OCI-LY7 (cell line): Measurements from ENCODE around the gene NPBWR2. TPM values are rescaled to one million over a fixed set of nuclear protein-coding genes. Genes with fewer than 3 reads are reported as not detected.

Experiments
- BruUV-seq: library from RNA; stranded (reverse); fragments of 400-500 nt; replicated peaks from 2 replicates; lab custom pipeline; 2021; lab: Mats Ljungman, UMichigan
- CTCF ChIA-PET: fragments of 300-600 bp; sonication (Branson Sonifier 250); formaldehyde crosslinking; loops from one replicate; lab custom pipeline; 2022; ENCODE audit warnings: antibody characterized with exemption; ENCODE audit not compliant: unreplicated experiment; lab: Charles Lee
- POLR2A ChIA-PET: fragments of 300-600 bp; sonication (Branson Sonifier 250); formaldehyde crosslinking; loops from one replicate; lab custom pipeline; 2022; ENCODE audit warnings: antibody characterized with exemption; lab: Charles Lee
- DNase-seq: peaks from one replicate; pipeline ENCODE4 v3.0.0-alpha.2; 2015; ENCODE audit warnings: low spot score
- H2AFZ ChIP-seq: fragments of 200-600 bp; sonication (generic), shearing (Covaris generic); 2 replicates; pipeline ENCODE4 v1.6.1; 2014; ENCODE audit warnings: mild to moderate bottlenecking, antibody characterized with exemption, low read length, moderate library complexity
- H3K27ac ChIP-seq: fragments of 200-600 bp; sonication (generic); 2 replicates; pipeline ENCODE4 v1.5.1; 2014; ENCODE audit warnings: mixed run types, low read depth, mild to moderate bottlenecking, moderate library complexity, low read length, inconsistent platforms; ENCODE audit not compliant: poor library complexity, severe bottlenecking
- H3K36me3 ChIP-seq: fragments of 200-600 bp; sonication (generic); 2 replicates; pipeline ENCODE4 v1.6.1; 2014; ENCODE audit warnings: mild to moderate bottlenecking, antibody characterized with exemption, low read length, moderate library complexity, mixed read lengths; ENCODE audit not compliant: insufficient read depth
- H3K4me1 ChIP-seq: fragments of 200-600 bp; sonication (generic); 2 replicates; pipeline ENCODE4 v1.5.1; 2014; ENCODE audit warnings: mild to moderate bottlenecking, low read length; ENCODE audit not compliant: insufficient read depth, poor library complexity, severe bottlenecking
- H3K4me2 ChIP-seq: fragments of 200-600 bp; sonication (generic); 2 replicates; pipeline ENCODE4 v1.6.1; 2014; ENCODE audit warnings: mild to moderate bottlenecking, low read length
- H3K4me3 ChIP-seq: fragments of 200-600 bp; sonication (generic); 2 replicates; pipeline ENCODE4 v1.5.1; 2014; ENCODE audit warnings: mild to moderate bottlenecking, low read depth, low read length; ENCODE audit not compliant: poor library complexity, severe bottlenecking
- H3K79me2 ChIP-seq: fragments of 200-600 bp; sonication (generic); 2 replicates; pipeline ENCODE4 v1.6.1; 2016; ENCODE audit warnings: low read depth, mild to moderate bottlenecking, low read length, moderate library complexity, mixed read lengths; ENCODE audit not compliant: insufficient read depth
- H3K9me2 ChIP-seq: fragments of 200-600 bp; sonication (generic); 2 replicates; pipeline ENCODE4 v1.6.1; 2016; ENCODE audit warnings: mild to moderate bottlenecking, low read length, mixed read lengths; ENCODE audit not compliant: insufficient read depth
- H3K9me3 ChIP-seq: fragments of 200-600 bp; sonication (generic); 2 replicates; pipeline ENCODE4 v1.6.1; 2014; ENCODE audit warnings: mild to moderate bottlenecking, mixed run types, low read length, mixed read lengths
- H4K20me1 ChIP-seq: fragments of 200-600 bp; sonication (generic); 2 replicates; pipeline ENCODE4 v1.6.1; 2014; ENCODE audit warnings: mild to moderate bottlenecking, antibody characterized with exemption, low read length, moderate library complexity, mixed read lengths; ENCODE audit not compliant: insufficient read depth
- EZH2phosphoT487 ChIP-seq: fragments of 200-600 bp; sonication (generic); IDR thresholded peaks from 2 replicates; pipeline ENCODE4 v1.6.1; 2018; ENCODE audit warnings: low read depth, borderline replicate concordance, mild to moderate bottlenecking, mixed run types, antibody characterized with exemption, low read length, moderate library complexity, mixed read lengths
- intact Hi-C: fragments of 100-400 bp; cut with micrococcal nuclease; formaldehyde crosslinking; loops from one replicate; pipeline ENCODE4 v1.10.0; 2022; ENCODE audit not compliant: unreplicated experiment
- total RNA-seq, 2 experiments: library from RNA; depleted of rRNA in 1 of 2; stranded (reverse); fragments of >200 nt in 1 of 2; shearing (Covaris generic) in 1 of 2; gene quantifications; 2 replicates each; pipeline ENCODE4 v1.2.3, GENCODE V29; 2014 to 2022
- TF ChIP-seq, protein P1 (sequence below): fragments of 200-600 bp; sonication (generic); conservative IDR thresholded peaks from 2 replicates; pipeline ENCODE4 v1.5.1; 2014; ENCODE audit warnings: mild to moderate bottlenecking, antibody characterized with exemption, low read length, moderate library complexity, mixed read lengths

Gene NPBWR2
- total RNA-seq, 2 experiments from 2014 or later, result not detected

DNA sequence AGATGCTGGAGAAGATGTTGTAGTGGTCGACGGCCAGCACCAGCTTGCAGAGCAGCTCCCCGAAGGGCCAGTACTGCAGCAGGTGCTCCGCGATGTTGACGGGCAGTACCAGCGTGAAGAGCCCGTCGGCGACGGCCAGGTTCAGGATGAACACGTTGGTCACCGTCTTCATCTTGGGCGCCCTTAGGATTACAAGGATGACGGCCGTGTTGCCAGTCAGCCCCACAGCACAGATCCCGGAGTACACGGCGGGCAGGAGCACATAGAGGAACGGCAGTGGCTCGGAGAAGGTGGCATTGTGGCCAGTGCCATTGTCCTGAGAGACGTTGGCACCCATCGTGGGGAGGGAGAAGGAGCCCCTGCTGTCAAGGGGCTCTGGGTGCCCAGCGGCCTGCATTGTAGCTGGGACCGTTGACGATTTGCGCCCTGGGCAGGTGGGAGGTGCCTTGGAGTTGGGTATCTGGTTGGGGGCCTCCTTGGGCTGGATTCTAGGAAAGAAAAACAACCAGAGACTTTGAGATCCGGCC, 867 bp downstream of the NPBWR2 start:
- H3K4me3 ChIP-seq, result no peak overlapping the region
- no peaks in the 10 kb centered on the region for H3K9me3 ChIP-seq
- DNase-seq, result no peak
- ChIA-PET CTCF (no interaction called here), POLR2A (no interaction called here)
- no peaks in the 10 kb centered on the region for H4K20me1 ChIP-seq
- TF ChIP-seq EZH2phosphoT487, result no peak
- TF ChIP-seq, protein P1, sequence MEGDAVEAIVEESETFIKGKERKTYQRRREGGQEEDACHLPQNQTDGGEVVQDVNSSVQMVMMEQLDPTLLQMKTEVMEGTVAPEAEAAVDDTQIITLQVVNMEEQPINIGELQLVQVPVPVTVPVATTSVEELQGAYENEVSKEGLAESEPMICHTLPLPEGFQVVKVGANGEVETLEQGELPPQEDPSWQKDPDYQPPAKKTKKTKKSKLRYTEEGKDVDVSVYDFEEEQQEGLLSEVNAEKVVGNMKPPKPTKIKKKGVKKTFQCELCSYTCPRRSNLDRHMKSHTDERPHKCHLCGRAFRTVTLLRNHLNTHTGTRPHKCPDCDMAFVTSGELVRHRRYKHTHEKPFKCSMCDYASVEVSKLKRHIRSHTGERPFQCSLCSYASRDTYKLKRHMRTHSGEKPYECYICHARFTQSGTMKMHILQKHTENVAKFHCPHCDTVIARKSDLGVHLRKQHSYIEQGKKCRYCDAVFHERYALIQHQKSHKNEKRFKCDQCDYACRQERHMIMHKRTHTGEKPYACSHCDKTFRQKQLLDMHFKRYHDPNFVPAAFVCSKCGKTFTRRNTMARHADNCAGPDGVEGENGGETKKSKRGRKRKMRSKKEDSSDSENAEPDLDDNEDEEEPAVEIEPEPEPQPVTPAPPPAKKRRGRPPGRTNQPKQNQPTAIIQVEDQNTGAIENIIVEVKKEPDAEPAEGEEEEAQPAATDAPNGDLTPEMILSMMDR, result no peak
- no peaks in the 10 kb centered on the region for H3K36me3 ChIP-seq
- H3K4me2 ChIP-seq, result no peak overlapping the region
- H2AFZ ChIP-seq, result no peak overlapping the region
- intact Hi-C loops, result no loop called here
- no TSS peak for BruUV-seq
- peaks cover 26% of the 10 kb centered on the region for H3K4me1 ChIP-seq
- H3K79me2 ChIP-seq, result no peaks in the 10 kb centered on the region
- no peak overlapping the region for H3K27ac ChIP-seq
- no peaks in the 10 kb centered on the region for H3K9me2 ChIP-seq

DNA sequence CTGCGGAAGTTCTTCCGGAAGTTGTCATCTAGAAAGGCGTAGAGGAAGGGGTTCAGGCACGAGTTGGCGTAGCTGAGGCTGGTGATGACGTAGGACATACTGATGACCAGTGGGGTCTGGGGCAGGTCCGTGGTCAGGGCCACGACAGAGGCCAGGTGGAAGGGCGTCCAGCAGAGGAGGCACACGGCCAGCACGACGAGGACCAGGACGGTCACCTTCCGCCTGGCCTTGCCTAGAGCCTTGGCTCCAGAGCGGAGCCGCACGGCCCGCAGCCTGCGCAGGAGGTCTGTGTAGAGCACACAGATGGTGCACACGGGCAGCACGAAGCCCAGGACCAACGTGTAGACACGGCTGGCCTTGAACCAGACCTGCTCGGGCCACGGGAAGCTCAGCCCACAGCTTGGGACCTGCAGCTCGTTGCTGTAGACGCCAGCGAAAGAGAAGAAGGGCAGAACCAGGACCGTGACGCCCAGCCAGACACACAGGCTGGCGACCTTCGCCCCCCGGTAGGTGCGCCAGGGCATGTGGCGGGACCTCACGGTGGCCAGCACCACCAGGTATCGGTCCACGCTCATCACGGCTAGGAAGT, 1.4 kb downstream of the NPBWR2 start:
- H3K36me3 ChIP-seq, result no peaks in the 10 kb centered on the region
- TF ChIP-seq EZH2phosphoT487, result no peak
- TF ChIP-seq, protein P1, result no peak
- DNase-seq, result no peak
- peaks cover 32% of the 10 kb centered on the region for H3K4me1 ChIP-seq
- CTCF ChIA-PET, result no interaction called here
- POLR2A ChIA-PET, result no interaction called here
- H2AFZ ChIP-seq, result no peak overlapping the region
- no peaks in the 10 kb centered on the region for H3K9me3 ChIP-seq
- H3K27ac ChIP-seq, result no peak overlapping the region
- BruUV-seq, result no TSS peak
- intact Hi-C loops, result no loop called here
- no peaks in the 10 kb centered on the region for H3K9me2 ChIP-seq
- no peaks in the 10 kb centered on the region for H3K79me2 ChIP-seq
- H3K4me3 ChIP-seq, result no peak overlapping the region
- no peak overlapping the region for H3K4me2 ChIP-seq
- no peaks in the 10 kb centered on the region for H4K20me1 ChIP-seq

DNA sequence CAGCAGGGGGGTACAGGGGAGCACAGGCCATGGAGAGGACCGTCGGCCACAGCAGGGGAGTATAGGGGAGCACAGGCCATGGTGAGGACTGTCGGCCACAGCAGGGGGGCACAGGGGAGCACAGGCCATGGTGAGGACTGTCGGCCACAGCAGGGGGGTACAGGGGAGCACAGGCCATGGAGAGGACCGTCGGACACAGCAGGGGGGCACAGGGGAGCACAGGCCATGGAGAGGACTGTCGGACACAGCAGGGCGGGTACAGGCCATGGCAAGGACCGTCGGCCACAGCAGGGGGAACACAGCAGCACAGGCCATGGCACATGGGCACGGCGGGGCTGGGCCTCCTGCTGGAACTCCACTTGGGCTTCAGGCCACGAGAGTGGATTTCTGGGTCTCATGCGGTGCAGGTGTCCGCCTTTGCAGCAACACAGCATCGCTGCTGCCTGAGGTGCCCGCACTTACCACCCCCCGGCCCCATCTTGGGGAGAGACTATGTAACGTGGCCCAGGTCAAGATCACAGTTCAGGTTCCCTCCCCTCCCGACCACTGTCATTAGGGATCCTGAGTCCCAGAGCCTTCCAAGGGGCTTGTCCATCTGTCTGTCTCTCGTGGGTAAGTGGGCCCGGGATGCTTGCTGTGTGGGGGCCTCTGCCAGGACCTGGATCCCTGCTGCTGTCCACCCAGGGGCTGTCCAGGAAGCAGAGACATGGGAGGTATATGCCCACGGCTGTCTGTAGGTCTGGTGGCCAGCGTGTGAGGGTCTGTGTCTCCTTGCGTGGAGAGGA, 2.5 kb downstream of the NPBWR2 start:
- H3K4me1 ChIP-seq, result peaks cover 43% of the 10 kb centered on the region
- CTCF ChIA-PET, result no interaction called here
- DNase-seq, result no peak
- no peak overlapping the region for H3K4me3 ChIP-seq
- no peaks in the 10 kb centered on the region for H3K36me3 ChIP-seq
- intact Hi-C loops, result no loop called here
- H3K9me2 ChIP-seq, result no peaks in the 10 kb centered on the region
- H2AFZ ChIP-seq, result no peak overlapping the region
- POLR2A ChIA-PET, result no interaction called here
- TF ChIP-seq EZH2phosphoT487, result no peak
- TF ChIP-seq, protein P1, result no peak
- no peak overlapping the region for H3K27ac ChIP-seq
- H3K79me2 ChIP-seq, result no peaks in the 10 kb centered on the region
- no peaks in the 10 kb centered on the region for H3K9me3 ChIP-seq
- H3K4me2 ChIP-seq, result no peak overlapping the region
- H4K20me1 ChIP-seq, result no peaks in the 10 kb centered on the region
- BruUV-seq, result no TSS peak
